Measurements from ENCODE around the gene RAB31. TPM values are rescaled to one million over a fixed set of nuclear protein-coding genes. Genes with fewer than 3 reads are reported as not detected.

The RAB31 gene
- total and polyA plus RNA-seq, 2 of the 13 experiments (the other 11 are each of a cell fraction or from before 2014, with no cell fraction given), result 1.1 to 1.7 TPM

DNA sequence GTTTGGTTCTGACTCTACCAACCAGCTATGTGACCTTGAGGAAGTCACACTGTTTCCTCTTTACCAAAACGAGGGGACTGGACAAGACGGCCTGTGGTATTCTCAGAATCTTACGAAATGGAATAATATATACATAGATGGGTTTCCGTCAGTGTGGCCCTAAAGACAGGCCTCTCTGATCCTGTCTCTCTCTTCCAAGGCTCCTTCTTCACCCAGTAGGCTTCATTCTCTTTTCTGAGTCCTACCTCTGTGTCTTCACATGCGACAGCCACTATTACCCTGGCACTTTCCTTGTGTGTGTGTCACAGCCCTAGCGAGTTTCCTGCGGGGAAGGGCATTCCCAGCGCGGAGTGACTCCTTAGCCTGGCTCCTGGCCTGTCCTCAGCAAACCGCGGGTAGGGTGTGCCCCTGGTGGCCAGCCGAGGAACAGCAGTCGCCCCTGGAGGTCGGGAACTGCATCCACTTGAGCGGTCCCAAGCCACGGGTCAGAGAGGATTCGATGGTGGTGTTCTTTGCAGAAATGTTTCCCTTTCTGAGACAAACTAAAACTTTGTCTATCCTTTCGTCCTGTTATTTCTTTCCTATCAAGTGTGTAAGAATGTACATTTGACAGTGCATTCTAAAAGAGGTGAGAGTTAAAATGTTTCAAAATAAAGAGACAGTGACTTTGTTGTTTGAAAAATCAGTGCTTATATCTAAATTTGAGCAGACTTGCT lies 63.3 kb downstream of the RAB31 start (continued):
- TF ChIP-seq HNF4G (IDR thresholded peaks at IDR 0.05; ENCODE audit: borderline replicate concordance, low read depth, low read length), result no peak
- no peak for TF ChIP-seq HNF4G (CRISPR knock-in tag; IDR thresholded peaks at IDR 0.05; ENCODE audit: borderline replicate concordance, low read depth)
- TF ChIP-seq GABPB1 (CRISPR knock-in tag; IDR thresholded peaks at IDR 0.05), result 0 out of 2 replicates have a peak, but pooled peaks have one; percentile 40
- 0 out of 2 replicates have a peak, but pooled peaks have one; percentile 16 for TF ChIP-seq SAP130 (CRISPR knock-in tag; IDR thresholded peaks at IDR 0.05; ENCODE audit: low read depth)
- peak; percentile 56; the same call in 1 of the 2 replicates for TF ChIP-seq ZNF557 (CRISPR knock-in tag; IDR thresholded peaks at IDR 0.05)
- TF ChIP-seq MAZ (IDR thresholded peaks at IDR 0.05; ENCODE audit: borderline replicate concordance, low read depth, low read length), result no peak
- TF ChIP-seq MAZ (CRISPR knock-in tag; IDR thresholded peaks at IDR 0.05; ENCODE audit: low read depth), result peak; percentile 52; the same call in 1 of the 2 replicates
- no peak for TF ChIP-seq ZBTB21 (CRISPR knock-in tag; IDR thresholded peaks at IDR 0.05)
- no peak for TF ChIP-seq FLYWCH1 (CRISPR knock-in tag; IDR thresholded peaks at IDR 0.05)
- TF ChIP-seq RAD21 (CRISPR knock-in tag; IDR thresholded peaks at IDR 0.05), result peak; percentile 90
- TF ChIP-seq, protein P1, sequence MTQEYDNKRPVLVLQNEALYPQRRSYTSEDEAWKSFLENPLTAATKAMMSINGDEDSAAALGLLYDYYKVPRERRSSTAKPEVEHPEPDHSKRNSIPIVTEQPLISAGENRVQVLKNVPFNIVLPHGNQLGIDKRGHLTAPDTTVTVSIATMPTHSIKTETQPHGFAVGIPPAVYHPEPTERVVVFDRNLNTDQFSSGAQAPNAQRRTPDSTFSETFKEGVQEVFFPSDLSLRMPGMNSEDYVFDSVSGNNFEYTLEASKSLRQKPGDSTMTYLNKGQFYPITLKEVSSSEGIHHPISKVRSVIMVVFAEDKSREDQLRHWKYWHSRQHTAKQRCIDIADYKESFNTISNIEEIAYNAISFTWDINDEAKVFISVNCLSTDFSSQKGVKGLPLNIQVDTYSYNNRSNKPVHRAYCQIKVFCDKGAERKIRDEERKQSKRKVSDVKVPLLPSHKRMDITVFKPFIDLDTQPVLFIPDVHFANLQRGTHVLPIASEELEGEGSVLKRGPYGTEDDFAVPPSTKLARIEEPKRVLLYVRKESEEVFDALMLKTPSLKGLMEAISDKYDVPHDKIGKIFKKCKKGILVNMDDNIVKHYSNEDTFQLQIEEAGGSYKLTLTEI (CRISPR knock-in tag; conservative IDR thresholded peaks at IDR 0.05), result no peak
- no peak for TF ChIP-seq ZNF33A (CRISPR knock-in tag; IDR thresholded peaks at IDR 0.05; ENCODE audit: borderline replicate concordance)
- no peak for TF ChIP-seq TCF7L2 (IDR thresholded peaks at IDR 0.05; ENCODE audit: low read depth, low read length)
- TF ChIP-seq ZNF331 (CRISPR knock-in tag; IDR thresholded peaks at IDR 0.05), result no peak
- peak; percentile 47; the same call in 1 of the 2 replicates for TF ChIP-seq ARNT2 (CRISPR knock-in tag; IDR thresholded peaks at IDR 0.05; ENCODE audit: low read depth)
- TF ChIP-seq ZNF724P (CRISPR knock-in tag; IDR thresholded peaks at IDR 0.05; ENCODE audit: borderline replicate concordance), result 0 out of 2 replicates have a peak, but pooled peaks have one; percentile 40
- TF ChIP-seq, protein P2, sequence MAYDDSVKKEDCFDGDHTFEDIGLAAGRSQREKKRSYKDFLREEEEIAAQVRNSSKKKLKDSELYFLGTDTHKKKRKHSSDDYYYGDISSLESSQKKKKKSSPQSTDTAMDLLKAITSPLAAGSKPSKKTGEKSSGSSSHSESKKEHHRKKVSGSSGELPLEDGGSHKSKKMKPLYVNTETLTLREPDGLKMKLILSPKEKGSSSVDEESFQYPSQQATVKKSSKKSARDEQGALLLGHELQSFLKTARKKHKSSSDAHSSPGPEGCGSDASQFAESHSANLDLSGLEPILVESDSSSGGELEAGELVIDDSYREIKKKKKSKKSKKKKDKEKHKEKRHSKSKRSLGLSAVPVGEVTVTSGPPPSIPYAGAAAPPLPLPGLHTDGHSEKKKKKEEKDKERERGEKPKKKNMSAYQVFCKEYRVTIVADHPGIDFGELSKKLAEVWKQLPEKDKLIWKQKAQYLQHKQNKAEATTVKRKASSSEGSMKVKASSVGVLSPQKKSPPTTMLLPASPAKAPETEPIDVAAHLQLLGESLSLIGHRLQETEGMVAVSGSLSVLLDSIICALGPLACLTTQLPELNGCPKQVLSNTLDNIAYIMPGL (CRISPR knock-in tag; IDR thresholded peaks at IDR 0.05; ENCODE audit: borderline replicate concordance in 1 of 2, low read depth in 1 of 2), result peak; percentile 62 to 88; a peak in 3 of 4 replicates
- peak; percentile 19; the same call in 1 of the 2 replicates for TF ChIP-seq RXRB (CRISPR knock-in tag; IDR thresholded peaks at IDR 0.05; ENCODE audit: borderline replicate concordance)
- TF ChIP-seq, protein P3, sequence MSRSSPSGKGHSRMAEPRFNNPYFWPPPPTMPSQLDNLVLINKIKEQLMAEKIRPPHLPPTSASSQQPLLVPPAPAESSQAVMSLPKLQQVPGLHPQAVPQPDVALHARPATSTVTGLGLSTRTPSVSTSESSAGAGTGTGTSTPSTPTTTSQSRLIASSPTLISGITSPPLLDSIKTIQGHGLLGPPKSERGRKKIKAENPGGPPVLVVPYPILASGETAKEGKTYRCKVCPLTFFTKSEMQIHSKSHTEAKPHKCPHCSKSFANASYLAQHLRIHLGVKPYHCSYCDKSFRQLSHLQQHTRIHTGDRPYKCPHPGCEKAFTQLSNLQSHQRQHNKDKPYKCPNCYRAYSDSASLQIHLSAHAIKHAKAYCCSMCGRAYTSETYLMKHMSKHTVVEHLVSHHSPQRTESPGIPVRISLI (CRISPR knock-in tag; IDR thresholded peaks at IDR 0.05; ENCODE audit: borderline replicate concordance), result no peak; the same call in 1 of the 2 replicates
- no peak for TF ChIP-seq RNF2 (conservative IDR thresholded peaks at IDR 0.05; ENCODE audit: low read depth)
- TF ChIP-seq, protein P4, sequence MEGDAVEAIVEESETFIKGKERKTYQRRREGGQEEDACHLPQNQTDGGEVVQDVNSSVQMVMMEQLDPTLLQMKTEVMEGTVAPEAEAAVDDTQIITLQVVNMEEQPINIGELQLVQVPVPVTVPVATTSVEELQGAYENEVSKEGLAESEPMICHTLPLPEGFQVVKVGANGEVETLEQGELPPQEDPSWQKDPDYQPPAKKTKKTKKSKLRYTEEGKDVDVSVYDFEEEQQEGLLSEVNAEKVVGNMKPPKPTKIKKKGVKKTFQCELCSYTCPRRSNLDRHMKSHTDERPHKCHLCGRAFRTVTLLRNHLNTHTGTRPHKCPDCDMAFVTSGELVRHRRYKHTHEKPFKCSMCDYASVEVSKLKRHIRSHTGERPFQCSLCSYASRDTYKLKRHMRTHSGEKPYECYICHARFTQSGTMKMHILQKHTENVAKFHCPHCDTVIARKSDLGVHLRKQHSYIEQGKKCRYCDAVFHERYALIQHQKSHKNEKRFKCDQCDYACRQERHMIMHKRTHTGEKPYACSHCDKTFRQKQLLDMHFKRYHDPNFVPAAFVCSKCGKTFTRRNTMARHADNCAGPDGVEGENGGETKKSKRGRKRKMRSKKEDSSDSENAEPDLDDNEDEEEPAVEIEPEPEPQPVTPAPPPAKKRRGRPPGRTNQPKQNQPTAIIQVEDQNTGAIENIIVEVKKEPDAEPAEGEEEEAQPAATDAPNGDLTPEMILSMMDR (CRISPR knock-in tag; IDR thresholded peaks at IDR 0.05), result peak; percentile 96
- TF ChIP-seq CAMTA2 (CRISPR knock-in tag; IDR thresholded peaks at IDR 0.05; ENCODE audit: borderline replicate concordance), result no peak
